WERI-Rb-1 (cell line): ENCODE results near the gene PATJ.
"Not testable (repeated sequence)": the region's sequence is repeated elsewhere in the genome, so short reads cannot be mapped to it uniquely, and the experiment has no call there.

Source experiments
- DNase-seq: peaks from one replicate; pipeline ENCODE4 v3.0.0-alpha.2; 2020
- H3K27ac ChIP-seq: fragments of 250-450 bp; sonication (Bioruptor Pico); 2 replicates; pipeline ENCODE4 v1.5.1; 2020; ENCODE audit warnings: mild to moderate bottlenecking, moderate library complexity
- H3K27me3 ChIP-seq: fragments of 250-450 bp; sonication (Bioruptor Pico); 2 replicates; pipeline ENCODE4 v1.5.1; 2021; ENCODE audit warnings: mild to moderate bottlenecking, low read depth, moderate library complexity; ENCODE audit not compliant: insufficient read depth, severe bottlenecking
- H3K36me3 ChIP-seq: fragments of 250-450 bp; sonication (Bioruptor Pico); 2 replicates; pipeline ENCODE4 v1.5.1; 2020; ENCODE audit warnings: mild to moderate bottlenecking, moderate library complexity
- H3K4me3 ChIP-seq: 2 replicates; pipeline ENCODE4 v1.5.1; 2011; ENCODE audit warnings: low read depth, mild to moderate bottlenecking, control low read depth, low read length
- H3K9me3 ChIP-seq: fragments of 250-450 bp; sonication (Bioruptor Pico); 2 replicates; pipeline ENCODE4 v1.5.1; 2021; ENCODE audit warnings: mild to moderate bottlenecking, moderate library complexity; ENCODE audit not compliant: severe bottlenecking
- TF ChIP-seq, protein P1 (sequence below): IDR thresholded peaks from 2 replicates; pipeline ENCODE4 v1.5.1; 2011; ENCODE audit warnings: low read depth, mild to moderate bottlenecking, control low read depth, inconsistent platforms, low read length

PATJ gene

GRCh38 chr1:61741711-61742619 lies at the start of gene PATJ:
Gene PATJ, plus strand, starts transcription at chr1:61742480. Its CDS starts 20,413 bp downstream, at chr1:61762893.
- DNase-seq = peak; percentile 78
- Histone ChIP-seq H3K4me3 (peak within 1 kb of the TSS; percentile 75), H3K9me3 (no peaks in the 10 kb centered on the region), H3K36me3 (no peaks in the 10 kb centered on the region), H3K27ac (peak within 1 kb of the TSS; percentile 44), H3K27me3 (no peaks in the 10 kb centered on the region)
- TF ChIP-seq, protein P1, sequence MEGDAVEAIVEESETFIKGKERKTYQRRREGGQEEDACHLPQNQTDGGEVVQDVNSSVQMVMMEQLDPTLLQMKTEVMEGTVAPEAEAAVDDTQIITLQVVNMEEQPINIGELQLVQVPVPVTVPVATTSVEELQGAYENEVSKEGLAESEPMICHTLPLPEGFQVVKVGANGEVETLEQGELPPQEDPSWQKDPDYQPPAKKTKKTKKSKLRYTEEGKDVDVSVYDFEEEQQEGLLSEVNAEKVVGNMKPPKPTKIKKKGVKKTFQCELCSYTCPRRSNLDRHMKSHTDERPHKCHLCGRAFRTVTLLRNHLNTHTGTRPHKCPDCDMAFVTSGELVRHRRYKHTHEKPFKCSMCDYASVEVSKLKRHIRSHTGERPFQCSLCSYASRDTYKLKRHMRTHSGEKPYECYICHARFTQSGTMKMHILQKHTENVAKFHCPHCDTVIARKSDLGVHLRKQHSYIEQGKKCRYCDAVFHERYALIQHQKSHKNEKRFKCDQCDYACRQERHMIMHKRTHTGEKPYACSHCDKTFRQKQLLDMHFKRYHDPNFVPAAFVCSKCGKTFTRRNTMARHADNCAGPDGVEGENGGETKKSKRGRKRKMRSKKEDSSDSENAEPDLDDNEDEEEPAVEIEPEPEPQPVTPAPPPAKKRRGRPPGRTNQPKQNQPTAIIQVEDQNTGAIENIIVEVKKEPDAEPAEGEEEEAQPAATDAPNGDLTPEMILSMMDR = no peak

DNA sequence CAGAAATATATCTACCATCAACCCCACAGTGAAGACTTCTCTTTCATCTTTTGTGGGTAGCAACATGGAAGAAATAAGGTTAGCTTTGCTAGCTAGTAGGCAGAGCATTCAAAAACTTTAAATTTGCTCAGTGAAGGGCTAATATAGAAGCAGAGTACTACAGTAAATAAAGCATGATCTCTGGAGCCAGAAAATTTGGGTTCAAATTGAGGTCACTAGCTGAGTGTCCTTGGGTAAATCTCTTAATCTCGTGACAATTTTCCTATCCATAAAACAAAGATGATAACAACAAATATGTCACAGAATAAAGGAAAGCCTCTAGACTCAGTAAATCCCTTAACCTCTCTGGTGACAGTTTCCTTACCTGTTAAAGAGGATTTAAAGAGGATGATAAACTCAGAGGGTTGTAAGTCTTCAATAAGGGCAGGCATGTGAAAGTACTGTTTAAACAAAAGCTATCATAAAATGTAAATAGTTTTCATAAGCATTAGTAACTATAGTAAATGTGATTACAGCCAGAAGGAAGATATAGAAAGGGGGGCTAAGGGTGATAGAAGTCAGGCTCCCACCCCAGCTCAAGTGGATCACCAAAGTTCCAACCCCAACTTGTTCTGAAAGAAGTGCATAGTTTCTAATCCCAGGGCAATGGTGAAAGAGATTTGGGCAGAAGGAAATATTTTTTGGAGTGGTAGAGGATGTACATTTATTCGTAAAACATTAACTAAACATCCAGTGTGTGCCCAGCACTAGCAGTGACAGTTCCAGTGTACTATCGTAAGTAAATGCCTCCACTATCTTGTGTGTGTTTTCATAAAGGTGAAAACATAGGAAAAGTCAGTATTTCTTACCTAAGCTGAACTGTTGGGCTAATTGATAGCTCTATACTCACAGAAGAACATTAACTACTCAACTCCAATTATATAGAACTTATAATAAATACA lies 42.1 kb upstream of the PATJ start:
- Histone ChIP-seq H3K9me3 (no peaks in the 10 kb centered on the region), H3K36me3 (peaks cover 3% of the 10 kb centered on the region), H3K27ac (no peak overlapping the region), H3K27me3 (no peaks in the 10 kb centered on the region), H3K4me3 (no peak overlapping the region)
- no peak for DNase-seq
- TF ChIP-seq, protein P1 = no peak

GRCh38 chr1:61708953-61709907 lies 33.0 kb upstream of the PATJ start:
- H3K4me3 ChIP-seq = no peak overlapping the region
- peaks cover 10% of the 10 kb centered on the region; the same call in 1 of the 2 replicates for H3K36me3 ChIP-seq
- H3K27me3 ChIP-seq = no peaks in the 10 kb centered on the region
- DNase-seq = no peak
- no peak overlapping the region for H3K27ac ChIP-seq
- TF ChIP-seq, protein P1 = no peak
- H3K9me3 ChIP-seq = no peaks in the 10 kb centered on the region

GRCh38 chr1:61709908-61710289 lies 32.4 kb upstream of the PATJ start:
- Histone ChIP-seq H3K27ac (no peak overlapping the region), H3K4me3 (no peak overlapping the region), H3K9me3 (no peaks in the 10 kb centered on the region), H3K27me3 (no peaks in the 10 kb centered on the region), H3K36me3 (peaks cover 6% of the 10 kb centered on the region; the same call in 1 of the 2 replicates)
- TF ChIP-seq, protein P1 = no peak
- DNase-seq = no peak

DNA sequence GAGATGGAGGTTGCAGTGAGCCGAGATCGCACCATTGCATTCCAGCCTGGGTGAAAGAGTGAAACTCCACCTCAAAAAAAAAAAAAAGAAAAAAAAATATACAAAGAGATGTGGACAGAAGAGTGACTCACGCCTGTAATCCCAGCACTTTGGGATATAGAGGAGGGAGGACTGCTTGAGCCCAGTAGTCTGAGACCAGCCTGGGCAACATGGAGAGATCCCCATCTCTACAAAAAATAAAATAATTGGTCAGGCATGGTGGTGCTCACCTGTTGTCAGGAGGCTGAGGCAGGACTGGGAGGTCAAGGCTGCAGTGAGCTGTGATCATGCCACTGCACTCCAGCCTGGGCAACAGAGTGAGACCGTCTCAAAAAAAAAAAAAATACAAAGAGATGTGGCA lies 31.0 kb upstream of the PATJ start:
- DNase-seq, H3K36me3 ChIP-seq, H3K27me3 ChIP-seq, H3K9me3 ChIP-seq, H3K27ac ChIP-seq, H3K4me3 ChIP-seq: not testable (repeated sequence)
